NCI-H510A treated with DMSO at 0.1 percent for 48 hours (cell line): ENCODE data around the gene CBR4.

ENCODE experiments used
- DNase-seq: peaks from one replicate; lab custom pipeline; 2025; lab: John Stamatoyannopoulos, UW

The CBR4 gene

GRCh38 chr4:169032883-169033645, 23.0 kb upstream of the CBR4 start:
- DNase-seq: no peak

DNA sequence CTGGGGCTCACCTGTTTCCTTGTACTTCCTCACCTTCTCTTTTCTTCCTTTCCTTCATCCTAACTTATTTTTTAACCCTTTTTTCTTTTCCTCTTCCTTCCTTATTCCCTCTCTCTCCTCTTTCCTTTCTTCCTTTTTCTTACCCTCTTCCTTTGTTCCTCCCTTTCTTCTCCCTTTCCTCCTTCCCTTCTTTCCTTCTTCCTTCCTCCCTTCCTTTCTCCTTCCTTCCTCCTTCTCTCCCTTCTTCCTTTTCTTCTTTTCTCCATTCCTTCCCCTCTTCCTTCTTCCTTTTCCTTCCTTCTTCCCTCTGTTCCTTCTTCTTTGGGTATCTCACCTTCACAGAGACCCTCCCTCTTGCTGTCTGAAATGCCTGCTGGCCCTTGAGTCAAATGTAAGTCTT, 22.1 kb upstream of the CBR4 start:
- DNase-seq: no peak

DNA sequence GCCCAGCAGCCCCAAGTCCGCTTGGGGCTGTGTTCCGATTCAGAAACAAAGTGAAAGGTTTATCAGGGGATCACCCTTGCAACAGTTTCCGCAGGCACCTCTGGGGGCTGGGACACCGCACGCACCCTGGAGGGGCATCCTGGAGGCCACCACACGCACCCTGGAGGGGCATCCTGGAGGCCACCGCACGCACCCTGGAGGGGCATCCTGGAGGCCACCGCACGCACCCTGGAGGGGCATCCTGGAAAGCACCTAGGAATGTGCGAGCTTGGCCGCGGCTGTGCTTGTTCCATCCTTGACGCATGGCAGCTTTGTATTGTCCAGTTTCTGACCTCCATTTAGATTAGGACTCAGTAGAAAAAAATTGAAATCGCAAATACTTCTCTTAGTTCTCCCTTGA, 21.3 kb upstream of the CBR4 start:
- DNase-seq: no peak

DNA sequence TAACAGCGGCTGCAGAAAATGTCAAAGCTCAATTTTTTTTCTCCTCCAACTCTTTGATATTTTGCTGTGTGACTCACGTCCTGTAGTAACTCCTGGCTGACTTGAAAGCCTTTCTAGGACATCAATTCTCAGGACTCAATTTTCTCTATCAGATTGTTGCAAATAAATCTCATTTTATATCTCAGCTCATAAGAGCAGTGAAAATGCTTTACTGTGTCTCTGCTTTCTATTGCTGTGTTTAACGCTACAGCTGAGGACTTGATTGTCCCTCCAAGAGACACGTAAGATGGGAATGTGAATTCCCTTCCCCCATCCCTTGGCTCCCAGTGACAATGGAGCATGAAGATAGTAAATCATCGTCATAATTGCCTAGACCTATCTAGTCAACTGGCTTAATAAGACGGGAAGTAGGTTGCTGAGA, 20.5 kb upstream of the CBR4 start:
- no peak for DNase-seq

DNA sequence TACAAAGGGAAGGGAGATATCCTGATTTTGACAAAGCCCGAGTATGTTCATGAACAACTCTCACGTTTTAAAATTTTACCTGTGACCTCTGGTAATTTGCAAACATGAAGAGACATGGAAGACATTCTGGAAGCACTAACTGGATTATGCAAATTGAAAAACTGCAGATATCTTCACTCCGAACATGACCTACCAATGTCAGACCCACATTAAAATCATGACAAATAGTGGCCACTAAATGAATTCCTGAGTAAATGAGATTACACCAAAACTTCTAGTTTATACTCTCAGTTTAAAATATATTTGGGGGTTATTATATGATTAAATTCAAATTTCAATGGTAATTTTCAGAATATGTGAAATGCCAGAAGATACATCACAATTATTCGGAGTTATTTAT, 19.9 kb upstream of the CBR4 start:
- no peak for DNase-seq

GRCh38 chr4:169027663-169028062, 17.6 kb upstream of the CBR4 start:
- no peak for DNase-seq

DNA sequence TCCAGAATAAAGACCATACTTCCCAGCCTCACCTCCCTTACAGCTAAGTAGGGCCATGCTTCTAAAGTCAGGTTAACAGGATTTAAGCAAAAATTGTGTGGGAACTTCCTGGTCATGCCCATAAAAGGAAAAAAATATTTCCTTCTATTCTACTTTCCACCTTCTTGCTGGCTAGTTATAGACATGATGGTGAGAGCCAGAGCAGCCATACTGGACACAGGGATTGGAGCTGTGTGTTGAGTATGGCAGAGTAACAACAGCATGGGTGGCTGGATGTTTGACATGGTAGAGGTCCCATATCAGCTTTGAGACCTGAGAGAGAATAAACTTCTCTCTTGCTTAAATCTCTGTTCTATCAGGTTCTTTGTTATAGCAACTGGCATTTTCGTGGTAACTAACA, 15.1 kb upstream of the CBR4 start:
- no peak for DNase-seq

- peak; percentile 17 for DNase-seq
Observed at GRCh38 chr4:169024762-169025161, 14.7 kb upstream of the CBR4 start.

DNA sequence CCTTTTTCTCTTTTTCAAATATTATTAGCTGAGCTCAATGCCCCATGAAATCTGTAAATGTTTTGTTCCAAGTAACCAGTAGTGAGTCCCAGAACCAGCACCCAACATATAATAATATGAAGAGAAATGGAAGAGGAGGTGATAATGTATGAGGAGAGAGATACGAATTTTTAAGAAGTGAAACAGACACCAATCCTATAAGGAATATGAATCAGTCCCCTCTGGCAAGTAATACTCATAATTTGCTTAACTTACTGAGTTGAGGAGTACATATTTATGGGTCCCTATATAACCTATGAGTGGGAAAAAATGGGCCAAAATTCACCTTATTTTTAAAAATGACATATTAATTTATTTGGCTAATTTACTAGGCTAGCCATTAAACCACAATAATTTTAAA, 8.4 kb upstream of the CBR4 start:
- DNase-seq: no peak

DNA sequence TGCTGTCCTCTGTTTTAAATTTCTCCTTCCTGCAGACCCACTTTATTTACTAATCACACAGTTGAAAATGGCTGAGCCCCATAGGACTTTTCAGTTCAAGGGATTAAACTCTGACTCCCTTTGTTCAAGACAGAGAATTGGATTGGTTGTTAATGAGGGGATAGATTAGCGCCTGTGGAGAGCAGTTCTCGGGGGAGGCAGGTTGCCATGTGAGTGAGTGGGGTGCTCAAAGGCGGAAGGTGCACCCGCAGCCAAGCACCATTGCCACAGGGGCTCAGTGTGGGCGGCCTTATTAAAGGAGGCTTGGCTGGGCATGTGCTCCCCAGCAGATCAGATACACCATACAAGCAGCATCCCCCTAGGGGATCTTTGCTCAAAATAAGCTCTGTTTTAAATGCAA, 7.9 kb upstream of the CBR4 start:
- DNase-seq: no peak

DNA sequence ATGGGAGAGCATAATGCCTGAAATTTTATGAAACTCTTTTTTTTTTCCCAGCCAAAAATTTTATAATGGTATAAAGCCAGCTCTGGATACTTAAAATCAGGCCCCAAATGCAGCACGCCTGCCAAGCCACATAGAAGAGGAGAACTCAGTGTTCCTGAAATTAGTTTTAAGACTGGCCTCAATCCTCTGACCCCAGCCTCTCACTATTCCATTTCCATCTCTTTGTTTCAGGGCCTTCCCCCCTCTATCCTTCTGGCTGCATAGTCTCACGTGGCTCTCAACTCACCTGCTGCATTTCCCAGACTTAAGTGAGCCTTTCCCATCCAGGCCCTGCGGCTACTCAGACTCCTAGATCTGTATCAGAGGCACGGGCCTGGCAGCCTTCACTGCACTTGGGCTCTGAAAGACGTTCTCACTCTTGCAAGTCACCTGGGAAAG, 5.2 kb upstream of the CBR4 start:
- DNase-seq: no peak

GRCh38 chr4:169014586-169014985, 4.5 kb upstream of the CBR4 start:
- no peak for DNase-seq

GRCh38 chr4:169013396-169013795, 3.3 kb upstream of the CBR4 start:
- no peak for DNase-seq

- DNase-seq: no peak
Observed at GRCh38 chr4:169012049-169012448, 2.0 kb upstream of the CBR4 start.

DNA sequence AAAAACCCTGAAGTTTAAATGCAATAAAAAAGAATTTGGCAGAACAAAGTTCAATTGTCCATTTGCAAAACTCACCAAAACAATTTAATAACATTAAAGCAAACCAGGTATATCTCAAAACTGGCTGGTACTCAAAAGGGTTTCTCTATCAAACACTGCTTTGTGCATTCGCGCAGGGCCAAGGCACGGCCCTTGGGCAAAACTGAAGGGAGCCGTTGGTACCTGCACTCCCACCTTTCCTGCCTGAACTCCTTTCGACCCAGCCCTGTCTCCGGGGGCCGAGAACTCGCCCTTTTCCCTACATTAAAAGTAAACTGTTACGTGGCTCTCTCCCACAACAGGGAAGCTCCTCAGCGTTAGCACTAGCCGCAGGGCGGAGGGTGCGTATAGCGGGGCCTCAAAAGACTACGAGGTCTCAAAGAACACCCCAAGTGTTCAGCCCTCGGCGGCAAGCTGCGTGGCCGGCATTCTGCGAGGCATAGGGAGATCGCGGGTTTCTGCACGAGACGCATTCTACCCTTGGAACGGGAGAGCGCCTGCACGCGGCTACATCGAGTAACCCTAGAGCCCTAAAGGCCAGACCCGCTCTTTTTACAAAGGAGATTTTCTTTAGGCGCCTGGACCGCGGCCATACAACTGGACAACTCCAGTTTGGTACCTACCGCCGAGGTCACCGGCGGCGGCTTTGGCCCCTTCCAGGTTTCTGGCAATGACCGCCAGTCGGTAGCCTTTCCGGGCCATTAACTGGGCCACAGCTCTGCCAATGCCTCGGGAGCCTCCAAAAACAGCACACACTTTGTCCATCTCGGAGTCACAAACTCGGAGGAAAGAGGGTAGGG, 550 bp downstream of the CBR4 start:
- DNase-seq: peak; percentile 23

GRCh38 chr4:169005453-169006099, 4.5 kb downstream of the CBR4 start:
- no peak for DNase-seq

GRCh38 chr4:169000315-169000714, 9.7 kb downstream of the CBR4 start:
- no peak for DNase-seq

DNA sequence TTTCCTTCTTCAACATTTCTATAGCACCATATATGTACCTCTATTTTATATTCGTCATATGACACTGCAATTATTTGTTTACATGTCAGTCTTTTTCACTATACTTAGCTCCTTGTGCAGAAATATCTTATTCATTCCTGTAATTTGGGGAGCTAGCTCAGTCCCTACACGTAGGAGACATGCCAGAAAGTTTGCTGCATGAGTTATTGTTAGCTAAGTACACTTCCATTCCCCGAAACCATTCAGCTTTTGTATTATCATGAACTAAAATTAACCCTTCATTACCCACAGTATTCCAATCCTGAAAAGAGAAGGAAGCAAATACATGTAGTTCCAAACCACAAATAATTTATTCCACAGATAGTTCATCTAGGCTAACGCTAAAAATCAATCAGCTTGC, 10.2 kb downstream of the CBR4 start:
- no peak for DNase-seq

DNA sequence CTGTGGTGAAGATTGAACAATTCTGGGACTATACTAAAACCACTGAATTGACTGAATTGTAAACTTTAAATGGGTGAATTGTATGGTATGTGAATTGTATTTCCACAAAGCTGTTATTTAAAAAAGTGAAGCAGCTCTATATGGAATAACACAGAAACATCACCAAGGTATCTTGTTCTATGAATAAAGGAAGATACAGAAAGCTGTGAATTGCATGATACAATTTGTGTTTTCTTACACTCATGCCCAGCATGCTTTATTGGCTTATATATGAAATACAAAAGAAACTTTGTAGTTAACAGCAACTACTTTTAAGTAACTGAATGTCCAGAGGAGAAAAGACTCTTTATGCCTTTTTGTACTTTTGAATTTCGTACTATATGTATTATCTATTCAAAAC, 11.5 kb downstream of the CBR4 start:
- no peak for DNase-seq

- DNase-seq: no peak
Observed at GRCh38 chr4:168995537-168996295, 14.3 kb downstream of the CBR4 start.

- DNase-seq: no peak
Observed at GRCh38 chr4:168994958-168995357, 15.1 kb downstream of the CBR4 start.
